Left colon (tissue), 2 donors: ENCODE data around the gene IGFLR1. TPM values are rescaled to one million over a fixed set of nuclear protein-coding genes. Genes with fewer than 3 reads are reported as not detected.
A peak's percentile ranks its signal among the peaks of the same experiment; 100 is the strongest.

ENCODE experiments used
- ATAC-seq: fragments of 200-7000 bp; cut with Tn5 transposase; one replicate; pipeline ENCODE4 v1.9.1; 2020; ENCODE audit warnings: mild to moderate bottlenecking, moderate library complexity
- DNase-seq, 2 donors: peaks; one replicate each; pipeline ENCODE4 v3.0.0-alpha.2; 2020
- intact Hi-C, 2 donors: fragments of 100-400 bp; cut with DNase I in 1 of 2; cut with micrococcal nuclease in 1 of 2; formaldehyde crosslinking; loops; one replicate each; pipeline versions ENCODE4 v1.11.2 to v1.14.0; 2022; cut with DNase I, micrococcal nuclease
- total RNA-seq, 2 donors: library from RNA; stranded (reverse); fragmentation: NEBNext Ultra II Directional; extraction: Animal tissue kit (Norgen Biotek cat#: 25700); gene quantifications; one replicate each; pipeline ENCODE4 v1.2.1, GENCODE V29; 2021
- donor health status: DM: no; HTN: no; CAD: no.
- donor health status: DM: yes; HTN: yes; CAD: no.

The IGFLR1 gene
- total RNA-seq, 2 donors from 2014 or later: 4.1 to 7.7 TPM

GRCh38 chr19:35757749-35758608 lies 15.7 kb upstream of the IGFLR1 start, which contains the start of gene PROSER3:
TSS of gene PROSER3 (plus strand) at chr19:35758176. CDS start at chr19:35758216, 40 bp downstream.
- intact Hi-C loops: no loop called here
- ATAC-seq: peak; percentile 92
- DNase-seq: peak; percentile 98 to 99

- intact Hi-C loops: no loop called here
- DNase-seq: peak; percentile 69 to 88
- ATAC-seq: no peak
Observed at GRCh38 chr19:35757231-35757748, 15.0 kb upstream of the IGFLR1 start.

DNA sequence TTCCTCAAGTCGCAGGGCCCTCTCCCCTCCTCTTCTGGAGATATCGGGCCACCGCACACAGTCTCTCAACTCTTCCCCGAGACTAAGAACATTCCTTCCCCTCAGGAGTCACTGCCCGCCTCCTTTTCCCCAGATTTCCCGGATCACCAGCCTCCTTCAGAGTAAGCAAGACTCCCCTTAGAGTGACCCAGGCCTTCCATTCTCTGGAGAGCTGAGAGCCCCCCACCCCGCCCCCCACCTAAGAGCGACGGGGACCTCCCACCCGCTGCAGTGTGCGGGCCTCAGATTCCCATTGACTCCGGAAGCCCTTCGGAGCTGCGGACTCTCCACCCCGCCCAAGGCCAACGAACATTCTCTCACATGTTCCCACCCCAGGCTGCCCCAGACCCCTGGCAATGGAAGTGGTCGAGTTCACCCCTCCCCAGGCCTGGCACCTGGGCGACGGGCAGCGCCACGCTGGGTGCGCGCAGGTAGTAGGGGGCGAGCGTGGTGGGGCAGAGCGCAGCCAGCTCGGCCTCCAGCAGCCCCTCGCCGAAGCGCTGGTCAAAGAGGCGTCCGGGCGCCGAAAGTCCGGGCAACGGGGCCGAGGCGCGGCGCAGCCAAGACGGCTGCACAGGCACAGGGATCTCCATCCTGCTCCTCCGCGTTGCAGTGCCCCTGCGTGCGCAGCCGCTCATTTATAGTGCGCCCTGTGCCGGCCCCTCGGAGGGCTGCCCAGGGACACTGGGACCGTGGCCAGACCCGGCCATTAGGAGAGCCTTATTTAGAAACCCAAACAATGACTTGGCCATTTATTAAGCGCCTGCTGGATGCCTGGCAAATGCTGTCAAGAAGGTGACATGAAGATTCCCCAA lies 14.4 kb upstream of the IGFLR1 start, which contains the start of gene HSPB6:
TSS of gene HSPB6 (minus strand) at position 653 of the 854 bp plus-strand sequence. CDS start at position 632, 21 bp downstream.
- DNase-seq: peak; percentile 49 to 62
- ATAC-seq: no peak
- intact Hi-C loops: no loop called here

GRCh38 chr19:35755550-35756376 lies 13.5 kb upstream of the IGFLR1 start:
- ATAC-seq (peak; percentile 48), DNase-seq (peak; percentile 75 to 83)
- intact Hi-C loops: no loop called here

- DNase-seq (no peak), ATAC-seq (peak; percentile 4)
- intact Hi-C loops: no loop called here
Observed at GRCh38 chr19:35755131-35755549, 12.9 kb upstream of the IGFLR1 start.

GRCh38 chr19:35754370-35755130 lies 12.3 kb upstream of the IGFLR1 start:
- intact Hi-C loops: no loop called here
- DNase-seq (no peak), ATAC-seq (no peak)

DNA sequence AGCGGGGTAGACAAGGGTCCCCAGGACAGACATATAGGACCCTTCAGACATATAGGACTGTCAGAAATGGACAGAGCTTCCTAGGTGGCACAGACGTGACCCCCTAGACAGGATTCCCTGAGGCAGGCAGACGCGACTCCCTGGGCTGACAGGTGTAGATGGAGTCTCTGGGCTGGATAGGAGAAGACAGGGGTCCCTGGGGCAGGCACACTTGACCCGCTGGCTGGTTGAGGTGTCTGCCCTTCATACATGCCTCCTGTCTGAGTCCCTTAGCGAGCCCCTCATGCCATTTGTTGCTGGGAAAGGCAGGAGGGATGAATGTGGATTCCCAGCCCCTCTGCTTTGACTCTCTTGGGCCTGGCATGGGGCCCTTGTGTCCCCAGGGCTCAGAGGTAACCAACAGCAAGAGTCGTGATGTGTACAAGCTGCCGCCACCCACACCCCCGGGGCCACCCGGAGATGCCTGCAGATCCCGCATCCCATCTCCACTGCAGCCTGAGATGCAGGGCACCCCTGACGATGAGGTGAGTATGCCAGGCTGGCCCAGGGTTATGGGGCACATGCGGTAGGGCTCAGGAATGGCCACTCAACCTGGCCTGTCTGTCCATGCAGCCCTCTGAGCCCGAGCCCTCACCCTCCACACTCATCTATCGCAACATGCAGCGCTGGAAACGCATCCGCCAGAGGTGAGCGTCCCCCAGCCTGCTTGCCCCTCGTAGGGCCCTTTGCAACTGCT lies 11.6 kb upstream of the IGFLR1 start:
- DNase-seq (no peak), ATAC-seq (no peak)
- intact Hi-C loops: no loop called here

DNA sequence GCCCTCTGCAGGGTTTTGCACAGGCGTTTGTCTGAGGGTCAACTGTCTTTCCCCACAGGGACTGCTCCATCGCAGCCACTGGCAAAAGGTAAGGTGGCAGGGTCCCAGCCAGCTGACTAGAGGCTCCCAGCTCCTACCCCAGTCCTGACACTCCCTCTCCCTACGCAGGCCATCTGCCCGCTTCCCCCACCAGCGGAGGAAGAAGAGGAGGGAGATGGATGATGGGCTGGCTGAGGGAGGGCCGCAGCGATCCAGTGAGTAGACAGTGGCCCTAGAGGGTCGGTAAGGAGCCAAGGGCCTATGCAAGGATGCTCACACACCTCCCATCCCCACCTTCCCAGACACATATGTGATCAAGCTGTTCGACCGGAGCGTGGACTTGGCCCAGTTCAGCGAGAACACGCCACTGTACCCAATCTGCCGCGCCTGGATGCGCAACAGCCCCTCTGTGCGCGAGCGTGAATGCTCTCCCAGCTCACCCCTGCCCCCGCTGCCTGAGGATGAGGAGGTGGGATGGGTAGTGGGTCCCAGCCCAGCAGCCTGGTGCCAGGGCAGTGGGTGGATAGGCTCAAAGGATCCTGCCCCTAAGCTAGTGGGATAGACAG lies 10.6 kb upstream of the IGFLR1 start:
- intact Hi-C loops: no loop called here
- no peak for ATAC-seq
- DNase-seq: no peak

DNA sequence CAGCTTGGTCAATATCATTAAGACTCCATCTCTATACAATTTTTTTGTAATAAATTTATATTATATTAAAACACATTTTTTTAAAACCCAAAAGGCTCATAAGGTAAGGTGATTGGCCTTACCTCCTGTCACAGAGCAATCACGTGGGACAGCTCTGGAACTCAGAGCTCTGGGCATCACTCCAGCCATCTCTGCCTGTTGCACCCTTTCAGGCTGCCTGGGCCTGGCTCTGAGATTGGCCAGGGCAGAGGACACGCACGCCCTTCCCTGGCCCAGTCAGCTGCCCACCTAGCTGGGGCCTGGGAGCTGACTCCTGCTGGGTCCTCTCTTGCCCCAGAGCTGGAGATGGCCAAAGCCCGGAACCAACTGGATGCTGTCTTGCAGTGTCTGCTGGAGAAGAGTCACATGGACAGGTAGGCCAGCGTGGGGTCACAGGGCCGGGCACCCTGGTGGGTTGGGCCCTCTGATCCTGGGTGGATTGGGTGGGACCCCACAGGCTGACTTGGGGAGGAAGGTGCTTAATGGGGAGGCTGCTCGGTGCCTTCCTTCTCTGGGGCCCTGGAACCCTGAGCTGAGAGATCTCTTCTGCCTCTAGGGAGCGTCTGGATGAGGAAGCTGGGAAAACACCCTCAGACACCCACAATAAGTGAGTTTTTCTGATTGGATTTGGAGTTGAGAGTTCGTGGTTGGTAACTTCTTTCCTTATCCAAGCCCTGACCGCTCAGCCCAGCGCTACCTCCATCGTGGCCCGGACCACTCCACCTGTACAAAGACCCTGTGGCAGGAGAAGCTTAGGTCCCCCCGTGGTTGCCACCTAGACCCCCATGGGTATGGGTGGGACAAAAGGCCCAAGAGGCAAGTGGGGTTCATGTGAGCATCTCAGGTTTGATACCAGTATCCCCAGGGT lies 9.8 kb upstream of the IGFLR1 start:
- ATAC-seq: no peak
- intact Hi-C loops: no loop called here
- DNase-seq: no peak

- no peak for ATAC-seq
- DNase-seq: no peak
- intact Hi-C loops: no loop called here
Observed at GRCh38 chr19:35750167-35750566, 7.9 kb upstream of the IGFLR1 start.

- peak; percentile 99 for DNase-seq
- ATAC-seq: peak; percentile 76
- intact Hi-C loops: no loop called here
Observed at GRCh38 chr19:35748106-35749020, 6.1 kb upstream of the IGFLR1 start, which contains the start of gene LIN37. TSS of gene LIN37 (plus strand) at chr19:35748576. CDS start at chr19:35748725, 149 bp downstream.

DNA sequence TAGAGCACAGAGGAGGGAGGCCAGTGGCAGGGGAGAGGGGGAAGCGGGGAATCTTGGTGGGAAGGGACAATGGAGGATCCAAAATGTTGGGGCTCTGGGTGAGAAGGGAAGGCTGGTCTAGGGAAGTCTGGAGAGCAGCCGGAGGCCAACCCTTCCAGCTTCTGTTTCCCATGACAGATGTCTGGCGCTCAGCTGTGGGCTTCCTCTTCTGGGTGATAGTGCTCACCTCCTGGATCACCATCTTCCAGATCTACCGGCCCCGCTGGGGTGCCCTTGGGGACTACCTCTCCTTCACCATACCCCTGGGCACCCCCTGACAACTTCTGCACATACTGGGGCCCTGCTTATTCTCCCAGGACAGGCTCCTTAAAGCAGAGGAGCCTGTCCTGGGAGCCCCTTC lies 4.3 kb upstream of the IGFLR1 start:
- DNase-seq (no peak), ATAC-seq (no peak)
- intact Hi-C loops: no loop called here

GRCh38 chr19:35746087-35746462 lies 3.8 kb upstream of the IGFLR1 start:
- intact Hi-C loops: no loop called here
- ATAC-seq (no peak), DNase-seq (no peak)

- ATAC-seq (peak; percentile 75), DNase-seq (peak; percentile 95 to 99)
- intact Hi-C loops: no loop called here
Observed at GRCh38 chr19:35745328-35746086, 3.3 kb upstream of the IGFLR1 start, which contains the start of the genes PSENEN and U2AF1L4. TSS of gene PSENEN (plus strand) at chr19:35745651. CDS start at chr19:35745931, 280 bp downstream. TSS of gene U2AF1L4 (minus strand) at chr19:35745418. CDS start at chr19:35745391, 27 bp downstream.
